CD4-positive, alpha-beta T cell treated with Interleukin-4 for 1 hour (primary cell): ENCODE data around the gene ACVR1C.

Experiments used
- DNase-seq, 2 donors: peaks; one replicate each; pipeline ENCODE4 v3.0.0-alpha.2; 2020 to 2022

The ACVR1C gene

DNA sequence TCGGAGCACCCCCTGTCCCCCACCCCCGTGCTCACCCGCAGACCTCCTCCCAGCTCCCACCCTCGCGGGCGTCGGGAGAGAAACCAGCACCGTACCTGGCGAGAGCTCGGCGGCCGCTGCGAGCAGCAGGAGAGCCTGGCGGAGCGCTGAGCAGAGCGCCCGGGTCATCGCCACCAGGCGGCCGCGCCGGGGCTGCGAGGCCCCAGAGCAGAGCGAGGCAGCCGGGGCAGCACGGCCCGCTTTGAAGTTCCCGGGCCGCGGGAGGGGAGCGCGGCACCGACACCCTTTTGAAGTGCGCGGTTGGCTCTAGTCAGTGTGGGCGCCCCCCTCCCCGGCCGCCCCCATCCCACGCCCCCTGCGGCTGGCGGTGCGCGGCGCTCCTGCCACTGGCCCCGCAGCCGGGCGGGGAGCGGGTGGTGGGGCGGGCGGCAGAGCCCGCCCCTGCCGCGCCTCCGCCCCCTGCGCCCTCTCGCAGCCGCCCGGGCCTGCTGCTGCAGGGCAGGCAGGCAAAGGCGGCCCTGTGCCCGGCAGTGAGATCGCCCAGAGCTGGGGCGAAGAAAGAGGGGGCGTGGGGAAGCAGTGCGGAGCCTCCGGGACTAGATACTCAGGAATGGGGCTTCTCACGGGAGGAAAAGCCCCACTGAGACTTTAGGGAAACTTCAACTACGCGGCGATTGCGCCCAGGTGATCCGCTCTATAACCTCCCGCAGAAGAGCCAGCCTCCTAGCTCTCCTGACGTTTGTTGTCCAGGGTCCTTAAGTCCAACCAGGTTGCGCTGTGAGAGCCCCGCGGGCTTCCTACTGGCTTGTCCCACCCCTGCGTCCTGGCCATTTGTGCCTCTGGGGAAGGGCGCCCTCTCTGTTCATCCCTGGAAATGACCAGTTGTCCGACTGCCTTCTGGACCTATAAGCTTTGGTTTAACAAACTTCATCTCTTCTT is at the start of gene ACVR1C:
ACVR1C (minus strand) TSS at position 388 of the 939 bp plus-strand sequence; CDS start at position 168, 220 bp downstream.
- DNase-seq: peak; percentile 64 to 77

DNA sequence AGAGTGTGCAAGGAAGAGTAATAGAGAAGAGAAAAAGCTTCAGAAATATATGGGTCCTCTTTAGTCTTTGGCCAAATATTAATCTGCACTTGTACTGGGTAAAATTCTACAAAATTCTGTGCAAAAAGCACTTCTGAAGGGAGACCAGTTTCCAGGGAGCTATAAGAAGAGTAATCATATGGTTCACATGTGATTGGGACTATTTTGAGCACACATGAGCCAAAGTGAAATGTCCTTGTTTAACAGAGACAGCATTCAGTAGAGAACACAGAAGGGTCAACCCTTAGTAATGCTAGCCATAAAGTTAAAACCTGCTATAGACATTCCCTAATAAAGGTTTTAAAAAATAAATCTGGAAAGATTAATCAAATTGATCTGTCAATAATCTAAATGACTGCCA is 49.3 kb upstream of the ACVR1C start:
- DNase-seq: no peak

DNA sequence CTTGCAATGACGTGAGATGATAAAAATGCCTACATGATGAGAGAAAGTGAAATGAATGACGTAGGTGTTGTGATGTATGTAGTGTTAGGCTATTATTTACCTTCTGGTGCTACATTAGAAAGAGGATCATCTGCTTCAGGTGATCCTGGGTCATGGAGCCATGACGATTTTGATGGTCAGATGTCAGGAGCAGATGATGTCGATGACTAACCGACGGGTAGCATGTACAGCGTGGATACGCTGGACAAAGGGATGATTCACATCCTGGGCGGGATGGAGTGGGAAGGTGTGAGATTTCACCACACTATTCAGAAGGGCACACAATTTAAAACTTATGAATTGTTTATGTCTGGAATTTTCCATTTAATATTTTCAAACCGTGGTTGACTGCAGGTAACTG is 43.5 kb upstream of the ACVR1C start:
- no peak for DNase-seq

DNA sequence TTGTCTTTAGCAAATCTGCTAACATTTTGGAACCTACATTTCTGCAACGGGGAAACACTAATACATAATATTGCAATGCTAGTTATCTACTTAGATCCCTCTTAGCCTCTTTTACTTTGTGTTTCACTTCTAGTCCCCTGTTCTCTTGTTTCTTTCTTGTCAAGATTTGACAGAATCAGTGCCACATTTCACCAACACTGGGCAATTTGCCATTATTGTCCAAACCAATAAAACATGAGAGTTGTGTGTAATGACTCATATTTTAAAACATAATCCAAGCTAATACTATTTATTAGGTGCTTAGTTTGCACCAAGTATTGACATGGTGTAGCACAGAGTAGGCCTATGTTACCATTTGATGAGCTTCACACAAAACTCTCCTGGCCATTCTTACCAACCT is 33.7 kb upstream of the ACVR1C start:
- DNase-seq: no peak

DNA sequence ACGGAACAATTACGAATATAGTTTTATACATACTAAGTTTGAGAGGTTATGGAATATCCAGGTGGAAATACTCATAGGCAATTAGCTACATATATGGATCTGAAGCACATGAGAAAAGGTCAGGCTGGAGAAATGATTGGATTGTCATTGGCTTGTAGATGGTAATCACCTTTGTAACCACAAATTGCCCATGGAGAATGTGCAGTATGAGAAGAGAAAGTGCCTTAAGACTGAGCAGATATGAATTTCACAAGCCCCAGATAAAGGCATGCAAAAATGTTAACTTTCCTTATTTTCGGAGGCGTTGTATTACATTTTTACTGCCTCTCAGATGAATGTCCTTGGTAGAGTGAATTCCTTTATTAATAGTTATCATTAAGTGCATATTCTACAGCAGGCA is 33.1 kb upstream of the ACVR1C start:
- no peak for DNase-seq

DNA sequence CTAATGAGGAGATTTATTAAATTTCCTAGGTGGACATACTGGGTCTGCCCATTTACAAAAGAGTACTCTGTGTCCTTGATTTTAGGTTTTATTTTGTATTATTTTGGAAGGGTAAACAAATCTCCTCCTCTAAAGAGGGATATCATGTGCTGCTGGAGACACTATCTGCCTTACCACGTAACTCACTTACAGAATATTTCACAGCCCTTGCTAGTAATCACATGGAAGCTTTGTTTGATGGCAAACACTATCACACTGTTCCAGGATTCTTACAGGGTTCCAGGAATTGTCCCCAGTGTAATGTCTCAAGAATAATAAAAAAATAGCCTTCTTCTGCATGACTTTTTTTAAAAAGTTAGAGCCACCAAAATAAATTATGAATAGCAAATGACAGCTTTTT is 29.2 kb upstream of the ACVR1C start:
- DNase-seq: no peak

DNA sequence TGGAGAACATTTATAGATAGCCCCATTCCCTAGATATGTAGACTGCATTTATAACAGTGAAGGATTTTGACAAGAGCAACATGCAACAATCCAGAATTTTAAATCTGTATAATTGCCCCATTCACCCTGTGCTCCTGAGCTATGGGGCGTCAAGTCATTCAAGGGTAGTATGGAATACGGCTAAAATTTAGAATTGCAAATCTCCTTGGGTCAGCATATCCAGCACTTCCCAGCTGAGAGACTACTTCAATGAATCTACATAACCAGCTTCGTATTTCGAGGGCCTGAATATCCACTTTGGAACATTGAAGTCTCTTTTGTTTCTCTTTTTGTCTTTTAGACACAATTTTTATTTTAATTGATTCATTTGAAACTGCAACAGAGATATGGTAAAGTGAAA is 28.4 kb upstream of the ACVR1C start:
- no peak for DNase-seq

DNA sequence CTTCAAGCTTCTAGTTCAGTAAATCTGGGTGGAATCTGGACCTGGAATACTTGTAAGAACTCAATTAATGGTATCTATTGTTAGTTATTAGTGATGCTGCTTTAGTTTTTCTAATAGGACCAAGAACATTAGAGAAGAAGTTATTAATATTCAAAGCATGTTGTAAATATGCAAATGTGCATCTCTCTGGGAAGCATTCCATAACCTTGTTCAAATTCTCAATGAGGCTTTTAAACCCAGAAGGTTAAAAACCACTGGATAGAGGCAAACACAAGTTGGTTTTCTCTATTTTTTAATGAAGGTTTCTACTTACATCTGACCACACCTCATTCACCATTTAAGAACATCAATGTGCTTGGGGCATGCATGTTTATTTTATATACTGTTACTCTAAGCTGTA is 16.1 kb upstream of the ACVR1C start:
- DNase-seq: no peak

DNA sequence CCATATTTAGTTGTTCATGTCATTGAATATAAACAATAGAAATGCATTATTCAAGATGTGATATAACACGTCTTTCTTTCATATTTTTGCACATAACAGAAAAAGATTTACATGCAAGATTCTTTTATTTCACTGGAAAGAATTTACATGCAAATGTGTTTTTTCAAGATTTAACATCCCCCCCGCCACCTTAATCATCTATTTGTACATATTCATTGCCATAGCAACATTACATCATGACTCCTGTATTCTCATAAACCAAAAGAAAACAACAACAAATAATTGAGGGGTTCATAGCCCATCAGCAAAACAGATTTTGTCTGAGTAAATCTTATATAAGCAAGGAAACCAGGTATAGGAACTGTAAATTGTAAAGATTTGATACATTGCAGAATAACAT is 3.2 kb upstream of the ACVR1C start:
- no peak for DNase-seq

DNA sequence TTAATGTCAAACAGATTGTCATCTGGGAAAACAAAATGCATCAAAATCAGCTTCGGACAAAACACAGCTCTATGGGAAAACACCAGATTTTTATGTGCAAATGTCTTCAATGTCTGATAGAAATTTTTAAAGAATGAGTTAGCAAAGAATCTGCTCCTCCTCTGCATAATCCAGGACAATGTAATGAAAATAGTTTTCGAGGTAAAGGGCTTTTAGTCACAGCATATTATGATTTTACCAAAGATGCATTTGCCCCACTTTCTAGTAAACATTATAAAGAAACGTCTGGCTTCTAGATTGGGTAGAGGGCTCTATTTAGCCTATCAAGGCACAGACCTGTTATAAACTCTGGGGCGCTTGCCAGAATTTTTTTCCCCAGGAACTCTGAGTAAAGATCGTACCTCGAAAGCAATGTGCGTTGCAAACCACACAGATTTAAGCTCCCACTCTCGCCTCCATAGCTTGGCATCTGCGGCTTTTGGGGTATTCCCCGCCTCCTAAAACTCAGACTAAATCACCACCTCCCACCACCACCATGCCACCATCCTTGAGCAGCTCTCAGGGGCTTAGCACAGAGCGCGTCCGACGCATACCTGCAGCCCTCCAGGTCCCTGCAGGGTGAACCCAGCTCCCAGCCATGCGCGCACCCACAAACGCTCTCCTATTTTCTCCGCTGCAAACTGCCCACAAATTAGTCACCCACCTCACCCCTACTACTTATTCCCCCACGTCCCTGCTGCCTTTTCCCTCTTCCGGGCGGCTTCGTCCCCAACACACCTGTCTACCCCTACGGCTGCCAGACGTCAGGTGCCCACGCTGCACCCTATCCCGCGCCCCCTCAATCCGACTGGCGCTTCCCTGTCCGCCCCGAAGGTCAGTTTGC is 829 bp downstream of the ACVR1C start:
- peak in 1 of 2 donors; percentile 35 for DNase-seq

DNA sequence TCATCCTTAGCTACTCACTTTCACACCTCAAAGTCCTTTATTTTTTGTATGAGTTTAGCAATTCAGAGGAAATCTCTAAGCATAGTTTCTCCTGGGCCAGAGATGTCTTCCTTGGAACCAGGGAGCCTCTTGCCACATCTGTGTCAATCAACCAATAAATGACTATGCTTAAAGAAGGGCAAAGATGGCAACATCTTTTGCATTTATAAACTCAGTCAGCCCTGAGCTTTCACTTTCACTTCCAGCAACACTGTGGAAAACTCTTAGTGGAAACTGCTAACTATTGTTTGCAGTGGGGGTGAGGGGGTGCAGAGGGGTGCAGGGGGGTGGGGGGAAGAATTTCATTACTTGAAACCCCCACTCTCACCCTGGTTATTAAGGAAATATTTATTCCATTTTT is 3.4 kb downstream of the ACVR1C start:
- peak in 1 of 2 donors; percentile 46 for DNase-seq

DNA sequence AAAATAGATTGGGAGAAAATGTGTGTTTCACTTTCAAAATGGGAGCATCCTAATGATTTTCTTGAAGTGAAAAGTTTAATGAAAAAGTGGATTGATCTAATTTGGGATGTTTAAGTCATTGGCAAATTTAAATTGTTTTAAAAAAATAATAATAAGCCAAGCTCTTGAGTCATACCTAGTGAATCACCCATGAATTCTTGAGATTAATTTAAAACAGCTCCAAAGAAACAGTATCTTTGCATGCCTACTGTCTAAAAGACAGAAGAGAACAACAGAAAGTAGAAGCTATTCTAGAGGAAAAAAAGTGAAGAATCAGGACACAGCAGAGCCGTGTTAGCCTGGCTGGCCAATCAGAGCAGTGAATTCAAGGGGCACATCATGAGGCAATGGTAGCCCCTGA is 7.7 kb downstream of the ACVR1C start:
- no peak for DNase-seq

DNA sequence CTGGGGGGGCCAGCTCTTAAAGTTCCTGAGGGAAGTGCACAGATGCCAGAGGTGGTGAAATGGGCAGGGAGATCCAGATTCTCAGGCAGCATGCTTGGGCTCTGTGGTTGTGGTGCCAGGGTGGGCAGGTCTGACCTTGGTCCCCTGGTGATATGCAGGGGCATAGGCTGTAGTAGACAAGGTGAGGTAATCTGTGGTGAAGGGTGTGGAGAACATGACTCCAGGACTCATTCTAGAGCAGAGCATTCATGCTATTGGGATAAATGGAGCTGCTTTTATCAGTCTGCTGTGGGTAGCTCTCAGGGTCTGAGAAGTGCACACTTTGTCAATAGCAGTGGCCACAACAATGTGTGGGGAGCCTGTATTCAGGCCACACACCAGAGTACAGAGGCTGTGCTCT is 16.9 kb downstream of the ACVR1C start:
- DNase-seq: no peak

DNA sequence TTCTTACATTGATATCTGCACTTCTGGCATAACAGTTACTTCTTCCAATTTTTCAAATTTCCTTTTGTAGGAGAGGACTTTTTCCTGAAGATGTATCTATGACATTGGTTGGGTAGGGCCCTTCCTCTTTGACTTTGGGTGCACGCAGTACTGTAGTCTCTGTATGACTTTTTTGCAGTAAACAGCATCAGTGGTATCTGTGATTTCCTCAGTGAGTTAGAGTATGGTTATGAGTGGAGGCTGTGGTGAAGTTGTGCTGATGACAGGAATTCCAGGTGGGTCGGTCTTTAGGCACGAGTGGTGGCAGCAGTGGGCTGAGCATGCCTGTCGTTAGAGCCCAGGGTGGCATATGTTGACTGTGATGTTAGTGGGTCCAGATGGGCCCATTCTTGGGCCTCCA is 17.6 kb downstream of the ACVR1C start:
- no peak for DNase-seq

DNA sequence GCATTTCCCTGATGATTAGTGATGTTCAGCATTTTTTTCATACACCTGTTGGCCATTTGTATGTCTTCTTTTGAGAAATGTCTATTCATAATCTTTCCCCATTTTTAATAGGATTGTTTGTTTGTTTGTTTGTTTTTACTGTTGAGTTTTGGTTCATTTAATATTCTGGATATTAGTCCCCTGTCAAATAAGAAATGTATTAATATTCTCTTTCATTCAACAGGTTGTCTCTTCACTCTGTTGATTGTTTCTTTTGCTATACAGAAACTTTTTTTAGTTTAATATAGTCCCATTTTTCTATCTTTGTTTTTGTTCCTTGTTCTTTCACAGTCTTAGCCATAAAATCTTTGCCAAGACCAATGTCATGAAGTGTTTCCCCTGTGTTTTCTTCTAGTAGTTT is 22.1 kb downstream of the ACVR1C start:
- DNase-seq: no peak

DNA sequence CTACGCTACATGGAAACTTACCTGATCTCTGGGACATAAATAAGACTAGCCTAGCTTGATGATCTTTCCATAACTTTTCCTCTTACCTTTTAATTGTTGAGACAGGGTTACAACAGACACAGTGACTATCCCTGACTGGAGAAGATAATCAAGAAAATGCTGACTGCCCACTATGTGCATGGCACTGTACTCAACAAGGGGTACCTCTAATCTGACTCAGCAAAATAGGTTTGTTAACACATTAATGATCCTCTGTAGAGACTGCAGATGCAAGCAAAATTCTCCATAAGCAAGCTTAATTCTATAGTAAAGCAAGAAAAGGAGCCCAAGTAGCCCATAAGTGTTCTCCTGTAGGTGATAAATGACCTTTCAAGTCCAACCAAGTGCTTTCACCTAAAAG is 25.5 kb downstream of the ACVR1C start:
- DNase-seq: no peak

DNA sequence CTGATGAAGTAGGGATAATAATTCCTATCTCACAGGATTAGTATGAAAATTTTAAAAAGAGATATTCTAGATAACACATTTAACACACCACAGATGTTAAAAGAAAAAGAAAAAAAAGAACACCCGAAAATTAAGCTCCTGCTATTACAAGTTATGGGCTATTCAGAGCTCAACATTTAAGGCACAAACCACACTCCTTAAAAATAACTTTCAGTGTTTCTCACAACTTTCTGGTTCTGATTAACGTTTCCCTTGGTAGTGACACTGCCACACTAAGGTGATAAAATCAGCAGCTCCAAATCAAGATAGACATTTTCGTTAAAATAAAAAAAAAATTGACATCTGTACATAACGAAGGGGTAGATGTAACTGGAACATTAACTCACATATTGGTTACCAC is 26.9 kb downstream of the ACVR1C start:
- no peak for DNase-seq

DNA sequence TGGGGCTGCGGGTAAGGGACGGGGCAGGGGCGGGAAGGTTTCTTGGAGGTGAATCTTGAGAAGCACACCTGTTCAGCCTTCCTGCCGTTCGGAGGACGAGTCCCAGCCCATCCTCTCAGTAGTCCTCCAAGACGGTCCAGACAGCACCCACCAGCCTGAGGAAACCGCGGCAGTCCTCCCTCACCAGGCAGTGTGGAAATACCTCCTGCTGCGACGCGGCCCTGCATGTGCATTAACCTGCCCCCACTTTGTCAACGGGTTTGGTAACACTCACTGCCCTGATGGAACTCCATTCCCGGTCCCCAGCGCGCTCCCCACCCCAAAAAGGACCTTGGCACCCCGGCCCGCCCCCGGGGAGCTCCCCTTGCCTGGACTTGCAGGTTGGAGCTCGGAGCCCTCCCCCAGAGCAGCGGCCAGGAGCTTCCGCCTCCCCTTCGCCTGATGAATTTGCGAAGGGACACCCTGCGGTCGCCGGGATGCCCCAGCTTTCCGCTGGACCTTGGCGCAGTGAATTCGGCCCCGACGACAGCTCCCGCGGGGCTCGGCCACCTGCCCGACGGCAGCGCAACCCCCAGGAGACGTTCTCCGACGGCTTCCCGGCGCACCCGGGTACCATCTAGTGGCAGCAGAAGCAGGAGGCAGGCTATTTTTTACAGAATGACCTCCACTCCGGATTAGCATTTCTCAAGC is 31.5 kb downstream of the ACVR1C start:
- peak; percentile 47 to 48 for DNase-seq

DNA sequence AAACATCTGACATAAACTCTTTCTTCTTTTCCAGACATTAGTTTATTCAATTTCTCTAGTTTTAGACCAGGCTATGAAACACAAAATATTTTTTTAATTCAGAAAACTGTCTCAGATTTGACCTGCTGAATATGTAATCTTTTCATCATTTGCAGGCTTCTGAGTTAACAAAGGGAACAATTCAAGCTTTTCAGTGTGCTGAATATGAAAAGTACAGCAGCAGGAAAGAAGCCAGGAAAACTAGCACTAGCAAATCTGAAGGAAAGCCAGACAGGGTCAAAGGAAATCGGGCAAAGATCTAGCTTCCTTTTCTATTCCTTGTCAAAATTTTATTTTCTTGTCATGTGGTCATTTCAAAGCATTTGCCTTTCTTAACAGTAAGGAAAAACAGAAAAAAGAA is 35.3 kb downstream of the ACVR1C start:
- no peak for DNase-seq

DNA sequence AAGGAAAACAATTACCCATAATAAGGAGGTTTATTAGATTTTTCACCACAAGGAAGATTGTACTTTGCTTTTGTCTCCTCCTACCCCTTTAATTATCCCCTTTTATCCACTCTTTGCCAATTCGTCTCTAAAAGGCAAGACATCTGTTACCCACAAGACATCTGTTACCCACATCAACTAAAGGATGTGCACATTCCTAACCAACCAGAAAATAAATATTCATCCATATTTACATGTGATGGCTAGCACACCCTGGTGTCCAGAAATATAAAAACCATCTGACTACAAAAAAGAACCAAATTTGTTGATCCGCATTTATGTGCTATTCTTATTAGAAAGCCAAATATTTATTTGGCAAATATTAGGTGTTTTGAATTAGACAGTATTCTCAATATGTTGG is 35.7 kb downstream of the ACVR1C start:
- peak in 1 of 2 donors; percentile 9 for DNase-seq

DNA sequence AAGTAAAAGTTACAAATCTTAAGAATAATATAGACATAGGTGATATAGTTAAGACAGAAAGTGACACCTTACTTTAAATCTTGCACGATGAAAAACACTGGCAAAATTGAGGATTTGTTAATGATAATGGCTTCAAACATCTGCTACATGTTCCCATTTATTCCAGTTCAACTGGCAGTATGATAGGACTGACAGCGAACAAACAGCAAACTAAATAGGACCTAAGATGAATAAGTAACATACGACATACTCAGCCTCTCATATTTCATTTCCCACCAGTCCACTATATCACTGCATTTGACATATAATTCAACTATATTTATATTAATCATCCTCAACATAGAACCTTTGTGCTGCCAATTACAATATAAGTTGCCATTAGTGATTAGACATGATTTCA is 36.3 kb downstream of the ACVR1C start:
- DNase-seq: no peak

DNA sequence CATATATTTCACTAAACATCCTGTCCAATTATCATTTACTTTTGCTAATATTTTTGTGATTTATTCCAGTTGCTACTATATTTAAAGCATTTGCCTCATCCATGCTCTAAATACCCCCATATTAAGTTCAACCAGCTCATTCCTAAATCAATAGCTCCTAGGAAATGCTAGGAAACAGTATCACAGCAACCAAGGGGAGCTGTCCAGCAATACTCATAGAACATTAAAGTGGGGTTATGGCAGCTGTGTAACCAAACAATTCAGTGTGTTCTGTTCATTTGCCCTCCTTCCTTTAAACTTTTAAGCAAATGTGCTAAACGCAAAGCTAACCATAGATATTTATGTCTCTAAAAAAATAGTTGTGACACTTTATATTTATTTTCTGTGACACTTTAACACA is 41.1 kb downstream of the ACVR1C start:
- no peak for DNase-seq

DNA sequence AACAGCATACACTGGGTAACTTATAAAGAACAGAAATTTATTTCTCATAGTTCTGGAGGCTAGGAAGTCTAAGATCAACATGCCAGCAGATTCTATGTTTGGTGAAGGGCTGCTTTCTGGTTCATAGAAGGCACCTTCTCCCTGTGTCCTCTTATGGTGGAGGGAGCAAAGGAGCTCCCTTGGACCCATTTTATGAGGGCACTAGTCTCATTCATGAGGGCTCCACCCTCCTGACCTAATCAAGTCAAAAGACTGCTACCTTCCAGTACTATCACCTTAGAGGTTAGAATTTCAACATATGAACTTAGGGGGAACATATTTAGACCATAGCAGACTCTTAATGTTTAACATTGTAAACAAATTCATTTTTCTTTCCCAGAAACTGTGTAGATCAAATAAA is 54.5 kb downstream of the ACVR1C start:
- DNase-seq: no peak
